K562 (cell line): Measurements from ENCODE around the gene C10orf90. TPM values are rescaled to one million over a fixed set of nuclear protein-coding genes. Genes with fewer than 3 reads are reported as not detected.

Experiments
- ATAC-seq: fragments of 200-7000 bp; cut with Tn5 transposase; 3 replicates; pipeline ENCODE4 v1.9.1; 2020; ENCODE audit warnings: moderate library complexity
- BruUV-seq: library from RNA; stranded (reverse); fragments of 400-500 nt; replicated peaks from 2 replicates; lab custom pipeline; 2021; lab: Mats Ljungman, UMichigan
- CTCF ChIA-PET: fragments of 300-600 bp; formaldehyde crosslinking; extraction: SDS; loops from one replicate; lab custom pipeline; 2021; ENCODE audit warnings: low intra/inter-chr PET ratio; lab: Yijun Ruan, JAX
- POLR2A ChIA-PET: fragments of 300-600, 350-650 bp; sonication (Branson Sonifier 250); formaldehyde crosslinking; extraction: SDS; loops from one replicate; lab custom pipeline; 2021; ENCODE audit warnings: antibody characterized with exemption, inconsistent platforms; lab: Yijun Ruan, JAX
- DNase-seq, 4 experiments: peaks; one replicate each; pipeline versions ENCODE4 v3.0.0 to v3.0.0-alpha.2; 2011 to 2018; ENCODE audit warnings: low spot score in 3 of 4, mixed read lengths in 3 of 4; ENCODE audit errors: extremely low read depth in 1 of 4
- FAIRE-seq: peaks from 2 replicates; lab custom pipeline; 2011; peaks lifted over from hg19 to GRCh38; lab: Jason Lieb, UNC
- H2AFZ ChIP-seq: 2 replicates; pipeline ENCODE4 v1.6.0; 2011; ENCODE audit warnings: low read depth, low read length, control low read depth, inconsistent platforms
- H3K27ac ChIP-seq: fragments of 200-600 bp; 3 replicates; pipeline ENCODE4 v1.8.0; 2011; ENCODE audit warnings: low read depth, mild to moderate bottlenecking, control low read depth, inconsistent platforms, low read length, moderate library complexity, mixed read lengths; ENCODE audit errors: extremely low read depth
- H3K27me3 ChIP-seq, 2 experiments: fragments of 300-600 bp in 1 of 2; 2 replicates in 1 of 2; 3 replicates in 1 of 2; pipeline versions ENCODE4 v1.6.0 to v1.8.0; 2011; ENCODE audit warnings: inconsistent platforms in 2 of 2, low read length in 2 of 2, mild to moderate bottlenecking in 1 of 2, mixed read lengths in 1 of 2, moderate library complexity in 1 of 2; ENCODE audit not compliant: control insufficient read depth in 2 of 2, insufficient read depth in 2 of 2
- H3K36me3 ChIP-seq: fragments of 300-600 bp; 3 replicates; pipeline ENCODE4 v1.8.0; 2011; ENCODE audit warnings: mild to moderate bottlenecking, low read length, inconsistent platforms; ENCODE audit not compliant: control insufficient read depth, insufficient read depth
- H3K4me1 ChIP-seq, 2 experiments: fragments of 200-600 bp in 1 of 2; replicated peaks in 1 of 2; 2 replicates in 1 of 2; 3 replicates in 1 of 2; pipeline versions ENCODE4 v1.5.1 to v1.8.0; 2011; ENCODE audit warnings: inconsistent platforms in 2 of 2, low read length in 2 of 2, mild to moderate bottlenecking in 1 of 2, mixed read lengths in 1 of 2, moderate library complexity in 1 of 2; ENCODE audit not compliant: control insufficient read depth in 2 of 2, insufficient read depth in 2 of 2
- H3K4me2 ChIP-seq: 2 replicates; pipeline ENCODE4 v1.6.1; 2011; ENCODE audit warnings: low read length, control low read depth, inconsistent platforms, mixed read lengths; ENCODE audit not compliant: insufficient read depth
- H3K4me3 ChIP-seq: fragments of 200-600 bp; sonication (generic), shearing (Covaris generic); 2 replicates; pipeline ENCODE4 v1.5.1; 2016; ENCODE audit warnings: control low read depth, inconsistent platforms
- H3K79me2 ChIP-seq: fragments of 200-600 bp; 3 replicates; pipeline ENCODE4 v1.8.0; 2011; ENCODE audit warnings: low read length, inconsistent platforms; ENCODE audit not compliant: control insufficient read depth, insufficient read depth
- H3K9ac ChIP-seq, 2 experiments: 2 replicates each; pipeline versions ENCODE4 v1.6.0 to v1.6.1; 2011; ENCODE audit warnings: low read depth in 2 of 2, low read length in 2 of 2, control low read depth in 1 of 2, inconsistent platforms in 1 of 2, mild to moderate bottlenecking in 1 of 2, mixed read lengths in 1 of 2; ENCODE audit not compliant: insufficient read depth in 1 of 2
- H3K9me1 ChIP-seq: one replicate; pipeline ENCODE4 v1.6.0; 2011; ENCODE audit warnings: inconsistent platforms, mild to moderate bottlenecking, low read length, moderate library complexity; ENCODE audit not compliant: control insufficient read depth, insufficient read depth
- H3K9me3 ChIP-seq: replicated peaks from 2 replicates; pipeline ENCODE4 v1.5.1; 2011; ENCODE audit warnings: low read depth, low read length, inconsistent platforms; ENCODE audit not compliant: control insufficient read depth, insufficient read depth
- H4K20me1 ChIP-seq: replicated peaks from 2 replicates; pipeline ENCODE4 v1.6.1; 2011; ENCODE audit warnings: low read length, inconsistent platforms, mixed read lengths; ENCODE audit not compliant: control insufficient read depth, insufficient read depth
- CC2D1A ChIP-seq: fragments of 450-650 bp; IDR thresholded peaks from 2 replicates; pipeline ENCODE4 v1.6.1; 2017; ENCODE audit warnings: mild to moderate bottlenecking
- JUNB ChIP-seq: fragments of 450-650 bp; formaldehyde crosslinking; conservative IDR thresholded peaks from 2 replicates; pipeline ENCODE4 v1.4.0; 2020; ENCODE audit warnings: mild to moderate bottlenecking
- MBD2 ChIP-seq: sonication (generic); IDR thresholded peaks from 2 replicates; pipeline ENCODE4 v1.6.1; 2016; ENCODE audit warnings: low read depth, borderline replicate concordance
- MTA1 ChIP-seq: fragments of 450-650 bp; IDR thresholded peaks from 2 replicates; pipeline ENCODE4 v1.6.1; 2017; ENCODE audit warnings: borderline replicate concordance
- NFE2L1 ChIP-seq: fragments of 450-650 bp; IDR thresholded peaks from 2 replicates; pipeline ENCODE4 v1.6.1; 2016; ENCODE audit warnings: missing genetic modification characterization, low read depth, mild to moderate bottlenecking, missing compliant biosample characterization, moderate library complexity, borderline replicate concordance
- ZFP36 ChIP-seq: fragments of 150-350 bp; IDR thresholded peaks from 2 replicates; pipeline ENCODE4 v1.6.1; 2018; ENCODE audit warnings: low read length, low read depth; ENCODE audit not compliant: partially characterized antibody
- WGBS: fragments of 100-300 bp; shearing (Covaris generic); methylation state at CpG from one replicate; pipeline ENCODE4 v1.1.6; 2016; ENCODE audit warnings: low coverage, mixed read lengths; ENCODE audit not compliant: insufficient coverage; ENCODE audit errors: missing lambda C conversion rate; 5-methylcytosine and 5-hydroxymethylcytosine counted together
- in situ Hi-C: fragments of 300-500 bp; cut with MboI; formaldehyde crosslinking; loops from 4 replicates; pipeline ENCODE4 v1.15.0; 2018; ENCODE audit warnings: inconsistent platforms, mixed read lengths
- intact Hi-C: fragments of 100-400 bp; cut with micrococcal nuclease; formaldehyde crosslinking; loops from 2 replicates; pipeline ENCODE4 v1.14.2; 2022
- polyA plus RNA-seq, 8 experiments: library from polyadenylated mRNA; depleted of rRNA in 4 of 8; stranded (reverse) in 5 of 8; unstranded in 3 of 8; fragments of >200 nt; fragmentation: Nextera tagmentation in 2 of 8; fragmentation: Illumina TruSeq in 1 of 8; extraction: Ambion mirVana in 2 of 8; extraction: Trizol in 1 of 8; gene quantifications; 2 replicates each; pipeline versions ENCODE4 v1.2.1 to v1.2.3, GENCODE V29; 2011 to 2014; ENCODE audit warnings: inconsistent platforms in 1 of 8, missing spikeins in 1 of 8
- total RNA-seq, 7 experiments: library from RNA; depleted of rRNA in 6 of 7; stranded (reverse); fragments of >200 nt in 6 of 7; fragmentation: Illumina TruSeq in 2 of 7; extraction: Trizol in 2 of 7; gene quantifications; 2 replicates each; pipeline versions ENCODE4 v1.2.1 to v1.2.3, GENCODE V29; 2011 to 2021; ENCODE audit warnings: low replicate concordance in 1 of 7
- TF ChIP-seq, protein P1 (sequence below): fragments of 450-650 bp; IDR thresholded peaks from 2 replicates; pipeline ENCODE4 v1.7.1; 2018; ENCODE audit warnings: mild to moderate bottlenecking, low read depth; ENCODE audit not compliant: partially characterized antibody
- TF ChIP-seq, protein P2 (sequence below), 2 experiments: fragments of 450-650 bp; formaldehyde crosslinking in 1 of 2; IDR thresholded peaks; 2 replicates each; pipeline versions ENCODE4 v1.4.0 to v1.6.1; 2014 to 2020; ENCODE audit warnings: mild to moderate bottlenecking in 2 of 2, borderline replicate concordance in 1 of 2, low read depth in 1 of 2

Gene C10orf90
- total and polyA plus RNA-seq, 9 of the 15 experiments (the other 6 are each of a cell fraction or from before 2014, with no cell fraction given): not detected

DNA sequence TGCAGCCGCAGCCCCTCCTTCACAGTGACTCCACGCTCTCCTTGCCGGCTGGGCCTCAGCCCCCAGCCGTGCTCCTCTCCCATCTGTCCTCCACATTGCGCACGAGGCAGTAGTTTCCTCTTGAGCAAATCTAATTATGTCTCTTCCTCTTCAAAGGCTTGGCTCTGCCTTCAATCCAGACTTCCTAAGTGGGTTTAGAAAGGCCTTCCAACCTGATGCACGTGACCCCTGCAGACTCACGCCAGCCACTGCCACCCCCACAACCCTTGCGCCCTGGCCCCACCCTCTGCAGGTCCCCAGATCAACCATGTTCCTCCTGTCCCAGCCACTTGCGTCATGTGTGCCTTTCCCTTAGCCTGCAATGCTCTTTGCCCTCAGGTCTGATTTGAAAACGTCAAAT lies 207.2 kb downstream of the C10orf90 start (continued):
- TF ChIP-seq, protein P1, sequence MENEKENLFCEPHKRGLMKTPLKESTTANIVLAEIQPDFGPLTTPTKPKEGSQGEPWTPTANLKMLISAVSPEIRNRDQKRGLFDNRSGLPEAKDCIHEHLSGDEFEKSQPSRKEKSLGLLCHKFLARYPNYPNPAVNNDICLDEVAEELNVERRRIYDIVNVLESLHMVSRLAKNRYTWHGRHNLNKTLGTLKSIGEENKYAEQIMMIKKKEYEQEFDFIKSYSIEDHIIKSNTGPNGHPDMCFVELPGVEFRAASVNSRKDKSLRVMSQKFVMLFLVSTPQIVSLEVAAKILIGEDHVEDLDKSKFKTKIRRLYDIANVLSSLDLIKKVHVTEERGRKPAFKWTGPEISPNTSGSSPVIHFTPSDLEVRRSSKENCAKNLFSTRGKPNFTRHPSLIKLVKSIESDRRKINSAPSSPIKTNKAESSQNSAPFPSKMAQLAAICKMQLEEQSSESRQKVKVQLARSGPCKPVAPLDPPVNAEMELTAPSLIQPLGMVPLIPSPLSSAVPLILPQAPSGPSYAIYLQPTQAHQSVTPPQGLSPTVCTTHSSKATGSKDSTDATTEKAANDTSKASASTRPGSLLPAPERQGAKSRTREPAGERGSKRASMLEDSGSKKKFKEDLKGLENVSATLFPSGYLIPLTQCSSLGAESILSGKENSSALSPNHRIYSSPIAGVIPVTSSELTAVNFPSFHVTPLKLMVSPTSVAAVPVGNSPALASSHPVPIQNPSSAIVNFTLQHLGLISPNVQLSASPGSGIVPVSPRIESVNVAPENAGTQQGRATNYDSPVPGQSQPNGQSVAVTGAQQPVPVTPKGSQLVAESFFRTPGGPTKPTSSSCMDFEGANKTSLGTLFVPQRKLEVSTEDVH: no peak
- TF ChIP-seq MBD2: no peak
- no peak for TF ChIP-seq JUNB (CRISPR knock-in tag)

DNA sequence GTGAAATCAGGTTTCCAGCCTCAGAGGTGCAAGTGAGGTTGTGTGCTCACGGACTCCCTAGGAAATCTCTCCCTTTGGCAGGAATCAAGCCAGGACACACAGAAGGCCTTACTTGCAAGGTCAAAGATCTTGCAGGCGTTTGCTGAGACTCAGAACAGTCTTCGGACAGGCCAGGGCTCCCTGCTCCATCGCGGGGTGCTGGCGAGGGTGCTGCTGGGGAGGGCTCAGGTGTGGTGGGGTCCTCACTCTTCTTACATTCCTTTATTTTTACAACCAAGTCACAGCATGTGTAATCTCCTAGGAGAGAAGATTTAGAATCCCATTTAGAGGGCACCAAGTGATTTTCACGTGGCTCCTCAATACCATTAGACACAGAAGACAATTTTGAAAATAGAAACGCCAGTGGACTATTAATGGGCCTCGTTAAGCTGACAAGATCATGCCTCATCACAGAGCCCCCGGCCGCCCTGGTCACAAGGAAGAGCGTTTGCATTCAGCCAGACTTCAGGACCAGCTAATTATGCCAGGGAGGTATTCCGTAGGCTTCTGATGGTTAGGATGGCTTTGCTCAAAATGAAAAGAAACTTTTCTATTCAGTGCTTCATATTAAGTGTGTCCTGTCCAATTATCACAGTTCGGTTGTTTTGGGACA lies 209.1 kb downstream of the C10orf90 start:
- H3K4me3 ChIP-seq: no peak overlapping the region
- FAIRE-seq: no peak
- H3K79me2 ChIP-seq: no peaks in the 10 kb centered on the region
- H4K20me1 ChIP-seq: no peaks in the 10 kb centered on the region
- H3K36me3 ChIP-seq: no peaks in the 10 kb centered on the region
- in situ Hi-C loops: no loop called here
- DNase-seq: no peak
- H2AFZ ChIP-seq: no peak overlapping the region
- no peak overlapping the region for H3K4me2 ChIP-seq
- ChIA-PET CTCF (no interaction called here), POLR2A (no interaction called here)
- no peak overlapping the region for H3K27ac ChIP-seq
- no peaks in the 10 kb centered on the region for H3K9me3 ChIP-seq
- no peak for ATAC-seq
- WGBS: under 1% methylated on average over 13 of the region's 14 CpGs
- intact Hi-C loops: no loop called here
- H3K9ac ChIP-seq: no peak overlapping the region
- BruUV-seq: no TSS peak
- H3K27me3 ChIP-seq: no peaks in the 10 kb centered on the region
- no peaks in the 10 kb centered on the region for H3K4me1 ChIP-seq
- H3K9me1 ChIP-seq: no peaks in the 10 kb centered on the region
- TF ChIP-seq MTA1 (no peak), ZFP36 (no peak), NFE2L1 (tag) (no peak), CC2D1A (no peak)
- TF ChIP-seq, protein P2, sequence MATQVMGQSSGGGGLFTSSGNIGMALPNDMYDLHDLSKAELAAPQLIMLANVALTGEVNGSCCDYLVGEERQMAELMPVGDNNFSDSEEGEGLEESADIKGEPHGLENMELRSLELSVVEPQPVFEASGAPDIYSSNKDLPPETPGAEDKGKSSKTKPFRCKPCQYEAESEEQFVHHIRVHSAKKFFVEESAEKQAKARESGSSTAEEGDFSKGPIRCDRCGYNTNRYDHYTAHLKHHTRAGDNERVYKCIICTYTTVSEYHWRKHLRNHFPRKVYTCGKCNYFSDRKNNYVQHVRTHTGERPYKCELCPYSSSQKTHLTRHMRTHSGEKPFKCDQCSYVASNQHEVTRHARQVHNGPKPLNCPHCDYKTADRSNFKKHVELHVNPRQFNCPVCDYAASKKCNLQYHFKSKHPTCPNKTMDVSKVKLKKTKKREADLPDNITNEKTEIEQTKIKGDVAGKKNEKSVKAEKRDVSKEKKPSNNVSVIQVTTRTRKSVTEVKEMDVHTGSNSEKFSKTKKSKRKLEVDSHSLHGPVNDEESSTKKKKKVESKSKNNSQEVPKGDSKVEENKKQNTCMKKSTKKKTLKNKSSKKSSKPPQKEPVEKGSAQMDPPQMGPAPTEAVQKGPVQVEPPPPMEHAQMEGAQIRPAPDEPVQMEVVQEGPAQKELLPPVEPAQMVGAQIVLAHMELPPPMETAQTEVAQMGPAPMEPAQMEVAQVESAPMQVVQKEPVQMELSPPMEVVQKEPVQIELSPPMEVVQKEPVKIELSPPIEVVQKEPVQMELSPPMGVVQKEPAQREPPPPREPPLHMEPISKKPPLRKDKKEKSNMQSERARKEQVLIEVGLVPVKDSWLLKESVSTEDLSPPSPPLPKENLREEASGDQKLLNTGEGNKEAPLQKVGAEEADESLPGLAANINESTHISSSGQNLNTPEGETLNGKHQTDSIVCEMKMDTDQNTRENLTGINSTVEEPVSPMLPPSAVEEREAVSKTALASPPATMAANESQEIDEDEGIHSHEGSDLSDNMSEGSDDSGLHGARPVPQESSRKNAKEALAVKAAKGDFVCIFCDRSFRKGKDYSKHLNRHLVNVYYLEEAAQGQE (IDR thresholded peaks at IDR 0.05; ENCODE audit: borderline replicate concordance): no peak
- TF ChIP-seq, protein P2 (CRISPR knock-in tag; IDR thresholded peaks at IDR 0.05; ENCODE audit: low read depth): no peak
